GM21390 (cell line): ENCODE measurements around the gene HMOX1.
"Not testable (repeated sequence)": the region's sequence is repeated elsewhere in the genome, so short reads cannot be mapped to it uniquely, and the experiment has no call there.

Experiments
- ATAC-seq: cut with Tn5 transposase; IDR thresholded peaks from one replicate; pipeline ENCODE4 v1.9.1; 2021; ENCODE audit not compliant: unreplicated experiment

HMOX1 gene

DNA sequence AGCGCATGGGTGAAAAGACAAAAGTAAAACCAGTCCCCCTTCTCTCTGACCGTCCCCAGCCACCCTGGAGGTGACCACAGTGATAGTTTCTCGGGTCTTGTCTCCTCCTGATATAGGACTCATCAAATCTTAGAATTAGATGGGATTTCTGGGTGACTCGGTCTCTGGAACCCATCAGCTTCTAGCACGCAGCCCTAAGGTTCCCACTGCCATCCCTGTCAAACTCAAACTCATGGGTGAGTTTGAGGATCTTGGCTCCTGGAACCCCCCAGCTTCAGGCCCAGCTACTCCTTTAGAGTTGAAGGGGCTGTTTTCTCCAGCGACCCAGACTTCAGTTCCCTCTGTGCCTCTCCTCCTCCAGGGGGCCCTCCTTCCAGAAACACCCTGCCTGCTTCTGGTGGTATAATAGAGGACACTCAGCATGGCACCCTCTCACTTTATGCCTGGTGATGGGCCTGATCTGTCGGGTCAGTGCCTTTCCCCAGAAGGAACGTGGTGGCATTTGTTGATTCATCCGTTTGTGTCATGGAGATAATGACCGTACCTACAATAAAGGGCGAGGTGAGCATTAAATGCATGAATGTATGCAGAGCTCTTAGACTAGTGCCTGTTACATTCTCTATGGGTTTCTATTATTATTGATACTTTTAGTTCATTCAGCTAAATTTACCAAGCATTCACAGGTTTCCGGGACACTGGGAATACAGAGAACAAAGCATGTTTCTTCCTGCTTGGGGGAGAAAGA is 50.8 kb downstream of the HMOX1 start:
- ATAC-seq, result no peak

- ATAC-seq, result no peak
Measured at GRCh38 chr22:35432228-35432905, 51.5 kb downstream of the HMOX1 start.

DNA sequence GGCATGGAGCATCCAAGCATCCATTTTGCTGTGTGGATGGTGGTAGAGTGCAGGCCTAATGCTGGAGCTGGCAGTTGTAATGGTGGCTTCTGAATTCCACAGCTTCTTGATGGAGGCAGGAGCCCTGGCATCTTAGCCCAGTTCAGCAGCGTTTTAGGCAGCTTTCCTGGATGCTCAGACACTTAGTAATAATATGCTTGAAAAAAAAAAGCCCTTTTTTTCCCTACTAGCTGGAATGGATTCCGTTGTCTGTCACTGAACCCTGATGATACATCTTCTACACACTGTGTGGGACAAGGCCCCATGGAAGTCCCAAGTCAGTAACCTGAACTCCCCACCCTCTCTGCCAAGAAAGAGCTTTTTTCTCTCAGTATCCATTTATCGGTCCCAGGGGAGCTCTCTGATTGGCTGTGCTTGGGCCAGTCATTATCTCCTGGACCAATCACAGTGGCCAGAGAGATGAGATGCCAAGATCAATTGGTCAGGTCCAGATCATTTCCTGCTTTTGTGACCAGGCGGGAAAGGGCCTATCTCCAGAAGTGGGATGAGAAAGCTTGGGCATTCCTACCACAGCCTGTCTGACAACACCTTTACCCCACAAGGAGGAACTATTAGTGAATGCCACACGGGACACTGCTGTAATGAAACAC is 53.3 kb downstream of the HMOX1 start:
- no peak for ATAC-seq

- ATAC-seq, result no peak
Measured at GRCh38 chr22:35435201-35435740, 54.4 kb downstream of the HMOX1 start.

GRCh38 chr22:35436421-35436820 is 55.5 kb downstream of the HMOX1 start:
- no peak for ATAC-seq

- ATAC-seq, result no peak
Measured at GRCh38 chr22:35437049-35437448, 56.2 kb downstream of the HMOX1 start.

DNA sequence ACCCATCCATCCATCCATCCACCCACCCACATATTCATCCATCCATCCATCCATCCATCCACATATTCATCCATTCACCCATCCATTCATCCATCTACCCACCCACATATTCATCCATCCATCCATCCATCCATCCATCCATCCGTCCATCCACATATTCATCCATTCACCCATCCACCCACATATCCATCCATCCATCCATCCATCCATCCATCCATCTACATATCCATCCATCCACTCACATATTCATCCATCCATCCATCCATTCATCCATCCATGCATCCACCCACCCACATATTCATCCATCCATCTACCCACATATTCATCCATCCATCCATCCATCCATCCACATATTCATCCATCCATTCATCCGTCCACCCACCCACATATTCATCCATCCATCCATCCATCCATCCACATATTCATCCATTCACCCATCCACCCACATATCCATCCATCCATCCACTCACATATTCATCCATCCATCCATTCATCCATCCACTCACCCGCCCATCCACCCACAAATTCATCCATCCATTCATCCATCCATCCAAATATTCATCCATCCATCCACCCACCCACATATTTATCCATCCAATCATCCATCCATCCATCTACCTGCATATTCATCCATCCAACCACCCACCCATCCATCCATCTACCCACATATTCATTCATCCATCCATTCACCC is 57.9 kb downstream of the HMOX1 start:
- not testable (repeated sequence) for ATAC-seq

- no peak for ATAC-seq
Measured at GRCh38 chr22:35439365-35439717, 58.4 kb downstream of the HMOX1 start.

GRCh38 chr22:35440129-35440528 is 59.2 kb downstream of the HMOX1 start:
- no peak for ATAC-seq

- no peak for ATAC-seq
Measured at GRCh38 chr22:35441489-35442100, 60.7 kb downstream of the HMOX1 start.

DNA sequence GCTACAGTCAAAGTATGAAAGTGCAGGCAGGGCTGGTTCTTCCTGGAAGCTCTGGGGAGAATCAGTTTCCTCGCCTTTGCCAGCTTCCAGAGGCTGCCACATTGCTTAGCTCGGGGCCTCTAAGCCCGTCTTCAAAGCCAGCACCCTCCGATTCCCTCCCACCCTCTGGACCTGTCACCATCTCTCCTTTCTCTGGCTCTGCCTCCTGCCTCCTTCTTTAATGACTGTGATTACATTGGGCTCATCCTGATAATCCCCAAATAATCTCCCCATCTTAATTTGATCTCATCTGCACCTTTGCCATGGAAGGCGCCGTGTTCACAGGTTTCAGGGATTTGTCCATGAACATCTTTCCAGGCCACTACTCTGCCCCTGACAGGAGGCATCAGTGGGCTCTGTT is 61.6 kb downstream of the HMOX1 start:
- no peak for ATAC-seq

- no peak for ATAC-seq
Measured at GRCh38 chr22:35443338-35443737, 62.4 kb downstream of the HMOX1 start.
